Activated CD4-positive, alpha-beta T cell treated with anti-CD3 and anti-CD28 coated beads, Interleukin-2, Interleukin-6, amounts not matched to agents 100 ng/mL and 50 ng/mL, durations not matched to agents 16 hours and 8 hours (primary cell): ENCODE data around the gene ARHGAP9.

Source experiments
- DNase-seq: peaks from one replicate; pipeline ENCODE4 v3.0.0-alpha.2; 2020

Gene ARHGAP9

DNA sequence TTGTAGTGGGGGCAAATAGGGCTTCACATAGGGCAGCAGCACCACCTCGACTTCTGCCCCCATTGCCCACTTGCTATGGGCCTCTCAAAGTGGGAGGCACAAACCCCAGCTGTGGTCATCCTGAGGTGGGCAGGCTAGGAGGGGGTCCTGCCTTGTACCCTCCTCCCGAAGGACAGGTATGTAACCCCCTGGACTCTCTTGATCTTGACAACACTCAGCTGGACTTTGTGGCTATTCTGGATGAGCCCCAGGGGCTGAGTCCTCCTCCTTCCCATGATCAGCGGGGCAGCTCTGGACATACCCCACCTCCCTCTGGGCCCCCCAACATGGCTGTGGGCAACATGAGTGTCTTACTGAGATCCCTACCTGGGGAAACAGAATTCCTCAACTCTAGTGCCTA is 8.0 kb downstream of the ARHGAP9 start:
- no peak for DNase-seq

DNA sequence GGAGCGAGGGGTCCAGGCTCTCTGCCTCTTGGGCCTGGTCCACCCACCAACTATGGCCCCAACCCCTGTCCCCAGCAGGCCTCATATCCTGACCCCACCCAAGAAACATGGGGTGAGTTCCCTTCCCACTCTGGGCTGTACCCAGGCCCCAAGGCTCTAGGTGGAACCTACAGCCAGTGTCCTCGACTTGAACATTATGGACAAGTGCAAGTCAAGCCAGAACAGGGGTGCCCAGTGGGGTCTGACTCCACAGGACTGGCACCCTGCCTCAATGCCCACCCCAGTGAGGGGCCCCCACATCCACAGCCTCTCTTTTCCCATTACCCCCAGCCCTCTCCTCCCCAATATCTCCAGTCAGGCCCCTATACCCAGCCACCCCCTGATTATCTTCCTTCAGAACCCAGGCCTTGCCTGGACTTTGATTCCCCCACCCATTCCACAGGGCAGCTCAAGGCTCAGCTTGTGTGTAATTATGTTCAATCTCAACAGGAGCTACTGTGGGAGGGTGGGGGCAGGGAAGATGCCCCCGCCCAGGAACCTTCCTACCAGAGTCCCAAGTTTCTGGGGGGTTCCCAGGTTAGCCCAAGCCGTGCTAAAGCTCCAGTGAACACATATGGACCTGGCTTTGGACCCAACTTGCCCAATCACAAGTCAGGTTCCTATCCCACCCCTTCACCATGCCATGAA is 8.6 kb downstream of the ARHGAP9 start:
- no peak for DNase-seq

DNA sequence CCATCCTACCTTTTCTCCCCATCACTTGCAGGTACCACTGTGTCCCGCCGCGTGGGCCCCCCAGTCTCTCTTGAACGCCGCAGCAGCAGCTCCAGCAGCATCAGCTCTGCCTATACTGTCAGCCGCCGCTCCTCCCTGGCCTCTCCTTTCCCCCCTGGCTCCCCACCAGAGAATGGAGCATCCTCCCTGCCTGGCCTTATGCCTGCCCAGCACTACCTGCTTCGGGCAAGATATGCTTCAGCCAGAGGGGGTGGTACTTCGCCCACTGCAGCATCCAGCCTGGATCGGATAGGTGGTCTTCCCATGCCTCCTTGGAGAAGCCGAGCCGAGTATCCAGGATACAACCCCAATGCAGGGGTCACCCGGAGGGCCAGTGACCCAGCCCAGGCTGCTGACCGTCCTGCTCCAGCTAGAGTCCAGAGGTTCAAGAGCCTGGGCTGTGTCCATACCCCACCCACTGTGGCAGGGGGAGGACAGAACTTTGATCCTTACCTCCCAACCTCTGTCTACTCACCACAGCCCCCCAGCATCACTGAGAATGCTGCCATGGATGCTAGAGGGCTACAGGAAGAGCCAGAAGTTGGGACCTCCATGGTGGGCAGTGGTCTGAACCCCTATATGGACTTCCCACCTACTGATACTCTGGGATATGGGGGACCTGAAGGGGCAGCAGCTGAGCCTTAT is 9.2 kb downstream of the ARHGAP9 start:
- DNase-seq: no peak

DNA sequence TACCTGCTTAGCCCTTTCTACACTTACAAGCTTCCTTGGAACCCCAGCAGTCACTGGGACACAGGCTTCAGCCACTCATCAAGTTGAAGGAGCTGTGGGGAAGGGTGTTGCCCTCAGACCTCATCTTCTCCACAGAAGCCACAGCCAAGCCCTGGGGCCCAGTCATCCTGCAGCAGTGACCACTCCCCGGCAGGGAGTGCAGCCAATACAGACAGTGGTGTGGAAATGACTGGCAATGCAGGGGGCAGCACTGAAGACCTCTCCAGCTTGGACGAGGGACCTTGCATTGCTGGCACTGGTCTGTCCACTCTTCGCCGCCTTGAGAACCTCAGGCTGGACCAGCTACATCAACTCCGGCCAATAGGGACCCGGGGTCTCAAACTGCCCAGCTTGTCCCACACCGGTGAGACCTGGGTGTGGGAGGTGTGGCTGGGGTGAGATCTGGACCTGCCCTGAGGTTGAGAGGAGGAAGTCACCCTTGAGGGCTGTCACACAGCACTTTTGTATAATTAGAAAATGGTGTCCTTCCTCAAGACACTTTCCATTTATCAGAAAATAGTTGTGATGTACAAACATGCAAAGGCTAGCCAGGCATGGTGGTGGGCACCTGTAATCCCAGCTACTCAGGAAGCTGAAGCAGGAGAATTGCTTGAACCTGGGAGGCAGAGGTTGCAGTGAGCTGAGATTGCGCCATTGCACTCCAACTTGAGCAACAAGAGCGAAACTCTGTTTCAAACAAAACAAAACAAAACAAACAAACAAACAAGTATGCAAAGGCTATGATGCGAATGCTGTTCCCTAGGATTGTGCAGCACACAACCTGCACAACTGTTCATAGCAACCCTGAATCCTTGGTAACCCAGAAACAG is 10.1 kb downstream of the ARHGAP9 start:
- DNase-seq: no peak

DNA sequence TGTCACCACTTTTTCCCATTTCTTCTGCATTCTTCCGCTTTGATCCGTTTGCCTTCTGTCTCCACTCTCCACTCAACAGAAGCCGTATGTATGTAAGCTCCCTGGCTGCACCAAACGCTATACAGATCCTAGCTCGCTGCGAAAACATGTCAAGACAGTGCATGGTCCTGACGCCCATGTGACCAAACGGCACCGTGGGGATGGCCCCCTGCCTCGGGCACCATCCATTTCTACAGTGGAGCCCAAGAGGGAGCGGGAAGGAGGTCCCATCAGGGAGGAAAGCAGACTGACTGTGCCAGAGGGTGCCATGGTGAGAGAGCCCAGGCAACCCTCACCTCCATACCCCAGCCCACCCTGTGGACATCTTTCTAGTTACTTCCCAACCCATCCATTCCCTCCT is 11.8 kb downstream of the ARHGAP9 start:
- DNase-seq: no peak

DNA sequence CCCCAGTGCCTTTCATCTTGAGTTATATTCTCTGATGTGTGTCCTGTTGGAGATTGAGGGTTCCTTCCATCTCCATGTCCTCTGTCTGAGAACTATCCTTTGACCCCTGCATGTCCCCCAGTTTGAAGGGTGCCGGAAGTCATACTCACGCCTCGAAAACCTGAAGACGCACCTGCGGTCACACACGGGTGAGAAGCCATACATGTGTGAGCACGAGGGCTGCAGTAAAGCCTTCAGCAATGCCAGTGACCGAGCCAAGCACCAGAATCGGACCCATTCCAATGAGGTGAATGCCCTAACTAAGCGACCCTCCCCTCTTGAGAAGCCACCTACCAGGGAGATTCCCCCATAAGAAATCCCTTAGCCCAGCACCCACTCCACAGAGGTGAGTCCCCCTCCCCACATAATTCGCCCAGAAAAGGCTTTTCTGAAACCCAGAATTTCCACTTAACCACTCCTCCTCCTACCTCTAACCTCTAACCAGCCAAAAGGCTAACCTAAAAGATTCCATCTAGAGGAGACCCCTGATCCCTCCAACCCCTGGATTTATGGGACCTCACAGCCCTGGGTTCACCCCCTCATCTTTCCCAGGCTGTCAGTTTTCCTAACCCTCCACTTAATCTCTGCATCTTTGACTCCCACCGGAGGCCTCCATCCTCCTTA is 12.3 kb downstream of the ARHGAP9 start:
- DNase-seq: no peak

DNA sequence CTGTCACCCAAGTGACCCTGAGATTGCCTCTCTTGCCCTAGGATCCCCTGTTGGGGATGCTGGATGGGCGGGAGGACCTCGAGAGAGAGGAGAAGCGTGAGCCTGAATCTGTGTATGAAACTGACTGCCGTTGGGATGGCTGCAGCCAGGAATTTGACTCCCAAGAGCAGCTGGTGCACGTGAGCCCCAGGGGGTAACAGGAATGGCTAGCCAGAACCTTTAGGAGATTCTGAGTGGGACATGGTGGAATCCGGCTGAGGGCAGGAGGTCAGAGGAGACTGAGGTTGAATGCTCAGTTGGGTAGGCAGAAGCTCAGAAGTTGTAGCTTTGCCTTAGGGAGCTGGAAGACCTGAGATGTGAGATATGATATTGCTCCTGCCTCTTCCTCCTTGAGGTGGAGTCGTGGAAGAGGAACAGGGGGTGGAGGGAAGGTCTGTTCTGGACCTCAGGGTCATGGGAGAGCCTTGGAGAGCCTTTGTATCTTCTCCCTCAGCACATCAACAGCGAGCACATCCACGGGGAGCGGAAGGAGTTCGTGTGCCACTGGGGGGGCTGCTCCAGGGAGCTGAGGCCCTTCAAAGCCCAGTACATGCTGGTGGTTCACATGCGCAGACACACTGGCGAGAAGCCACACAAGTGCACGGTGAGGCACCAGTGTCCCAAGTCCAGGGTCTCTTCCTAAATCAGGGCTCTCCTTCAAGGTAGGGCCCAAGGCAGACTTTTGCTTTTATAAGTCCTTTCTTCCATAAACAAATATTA is 13.7 kb downstream of the ARHGAP9 start:
- no peak for DNase-seq

DNA sequence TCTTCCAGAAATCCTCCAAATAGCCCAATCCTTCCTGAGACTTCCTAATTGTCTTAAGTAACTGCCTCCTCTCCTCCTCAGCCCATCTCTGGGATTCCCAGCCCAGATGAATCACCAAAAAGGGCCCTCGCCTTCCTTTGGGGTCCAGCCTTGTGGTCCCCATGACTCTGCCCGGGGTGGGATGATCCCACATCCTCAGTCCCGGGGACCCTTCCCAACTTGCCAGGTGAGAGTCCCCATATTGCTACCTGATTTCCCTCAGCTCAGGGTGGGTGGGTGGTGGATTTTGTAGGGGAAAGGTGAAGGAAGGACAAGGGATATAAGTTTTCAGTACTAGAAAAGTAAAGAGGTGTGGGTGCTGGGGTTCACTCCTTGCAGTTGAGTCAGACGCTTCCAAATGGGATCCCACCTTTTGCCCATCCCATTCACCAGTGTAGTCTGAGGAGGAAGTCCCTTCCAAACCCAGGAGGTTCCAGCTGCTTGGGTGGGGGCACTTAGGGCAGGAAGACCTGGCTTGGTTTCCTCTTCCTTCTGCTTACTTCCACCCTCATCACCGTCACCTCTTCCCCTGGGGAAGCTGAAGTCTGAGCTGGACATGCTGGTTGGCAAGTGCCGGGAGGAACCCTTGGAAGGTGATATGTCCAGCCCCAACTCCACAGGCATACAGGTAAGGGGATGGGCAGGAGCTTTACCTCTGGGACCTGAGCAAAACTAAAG is 14.5 kb downstream of the ARHGAP9 start:
- no peak for DNase-seq

DNA sequence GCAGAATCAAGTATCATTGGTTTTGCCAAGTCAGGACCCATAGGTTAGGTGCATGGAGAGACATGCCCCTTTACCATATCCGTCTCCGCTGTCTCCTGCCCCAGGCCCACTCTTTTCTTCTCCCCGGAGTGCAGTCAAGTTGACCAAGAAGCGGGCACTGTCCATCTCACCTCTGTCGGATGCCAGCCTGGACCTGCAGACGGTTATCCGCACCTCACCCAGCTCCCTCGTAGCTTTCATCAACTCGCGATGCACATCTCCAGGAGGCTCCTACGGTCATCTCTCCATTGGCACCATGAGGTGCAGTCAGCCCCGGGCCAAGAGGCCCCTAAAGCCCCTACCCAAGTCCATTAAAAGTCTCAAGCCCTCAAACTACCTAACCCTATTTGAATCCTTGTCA is 15.1 kb downstream of the ARHGAP9 start:
- DNase-seq: no peak

DNA sequence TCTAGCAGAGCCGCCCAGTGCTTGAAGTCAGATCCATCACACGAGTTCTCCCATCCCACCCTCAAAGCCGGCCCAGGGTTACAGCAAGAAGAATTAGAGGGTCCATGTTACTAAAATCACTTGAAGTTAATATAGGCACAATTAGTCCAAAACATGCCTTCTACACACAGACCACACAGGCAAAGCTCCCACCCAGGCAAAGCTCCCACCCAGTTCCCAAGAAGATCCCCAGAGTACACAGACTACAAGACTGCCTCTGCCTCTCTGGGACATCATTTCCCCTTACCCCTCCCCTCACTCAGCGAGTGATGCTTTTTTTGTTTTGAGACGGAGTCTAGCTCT is 16.8 kb downstream of the ARHGAP9 start:
- DNase-seq: no peak

DNA sequence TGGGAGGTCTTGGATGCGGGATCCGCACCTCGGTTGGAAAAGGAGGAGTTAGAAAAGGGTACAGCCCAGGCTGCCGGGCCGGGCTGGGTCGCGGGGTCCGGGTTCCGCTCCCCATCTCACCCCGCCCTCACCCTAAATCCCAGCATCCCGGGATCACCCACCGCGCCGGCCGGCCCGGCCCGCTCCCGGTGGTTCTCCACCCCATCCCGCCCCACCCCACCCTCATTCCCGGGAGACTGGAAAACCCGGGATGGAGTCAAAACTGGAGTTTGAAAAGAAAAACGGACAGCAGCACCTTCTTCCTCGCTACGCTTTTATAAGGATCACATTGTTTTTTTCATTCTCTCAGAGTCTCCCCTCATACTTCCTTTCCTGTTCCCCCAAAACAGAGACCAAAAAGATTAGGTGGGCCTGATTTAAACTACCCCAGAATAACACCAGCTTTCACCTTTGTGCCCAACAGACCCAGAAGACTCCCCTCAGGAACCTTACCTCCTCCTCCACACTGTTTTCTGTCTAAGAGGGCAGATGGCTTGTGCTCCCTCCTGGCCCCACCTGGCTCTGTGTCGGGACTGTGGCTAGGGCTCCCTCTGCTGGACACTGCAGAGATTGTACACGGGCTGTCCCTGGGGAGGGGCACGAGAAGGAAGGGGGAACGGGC is 17.3 kb downstream of the ARHGAP9 start:
- peak; percentile 96 for DNase-seq

DNA sequence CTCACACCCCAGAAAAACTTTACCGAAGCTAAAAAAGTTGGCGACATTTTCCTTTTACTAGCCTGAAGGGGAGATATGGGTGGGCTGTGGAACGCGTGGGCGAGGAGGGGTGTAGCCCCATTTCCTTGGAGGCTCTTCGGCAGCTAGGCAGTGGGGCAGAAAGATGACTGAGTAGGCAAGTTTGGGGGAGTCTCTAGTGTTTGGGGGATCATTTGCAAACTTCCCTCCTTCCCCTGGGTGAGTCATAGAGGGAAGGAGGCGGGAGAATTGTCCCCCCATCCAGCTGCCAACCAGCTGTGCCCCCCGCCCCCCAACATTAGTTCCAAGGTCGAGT is 17.8 kb downstream of the ARHGAP9 start:
- no peak for DNase-seq

DNA sequence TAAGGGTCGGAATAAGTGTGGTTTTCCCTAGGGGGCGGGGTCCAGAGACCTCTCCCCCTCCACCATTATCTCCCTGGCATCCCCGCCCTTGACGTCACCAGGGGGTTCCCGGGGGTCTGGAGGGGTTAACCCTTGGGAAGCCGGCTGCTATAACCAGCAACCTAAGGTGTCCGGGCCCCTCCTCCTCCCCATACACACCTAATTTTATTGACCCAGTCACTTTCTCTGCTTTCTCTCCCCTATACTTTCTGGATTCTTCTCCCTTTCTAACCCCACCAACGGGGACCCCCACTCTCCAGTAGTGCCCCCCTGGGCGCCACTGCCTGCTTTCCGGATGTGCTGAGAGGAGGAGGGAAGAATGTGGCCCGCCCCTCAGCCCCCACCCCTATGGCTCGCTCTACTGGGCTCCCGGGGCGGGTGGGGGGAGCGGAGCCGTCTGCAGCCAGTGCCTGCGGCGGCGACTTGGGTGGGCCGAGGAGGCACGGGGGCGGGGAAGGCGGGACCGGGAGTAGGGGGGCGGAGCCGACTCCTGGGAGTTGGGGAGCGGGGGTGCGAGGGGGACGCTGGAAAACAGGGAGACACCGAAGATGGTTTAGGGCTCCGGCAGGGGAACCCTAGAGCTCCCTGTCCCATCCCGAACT is 18.3 kb downstream of the ARHGAP9 start:
- no peak for DNase-seq

DNA sequence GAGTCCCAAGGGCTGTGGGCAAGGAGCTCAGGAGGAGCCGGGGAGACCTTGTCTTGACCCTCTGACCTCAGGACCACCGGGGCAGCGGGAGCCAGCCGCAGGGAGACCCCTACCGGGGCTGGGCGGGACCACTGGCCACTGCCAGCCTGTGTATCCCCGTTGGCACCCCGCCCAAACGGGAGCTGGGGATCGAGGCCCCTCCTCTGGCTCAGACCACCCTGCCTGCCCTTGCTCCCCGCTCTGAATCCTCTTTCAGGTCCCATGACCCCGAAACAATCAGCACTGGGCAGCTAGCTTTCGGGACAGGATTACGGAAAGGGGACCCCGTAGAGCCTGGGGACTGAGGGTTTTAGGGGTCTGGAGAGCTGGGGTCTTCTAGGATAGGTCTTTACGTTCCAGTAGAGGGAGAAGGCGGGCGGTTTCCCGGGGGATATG is 18.8 kb downstream of the ARHGAP9 start:
- DNase-seq: no peak

DNA sequence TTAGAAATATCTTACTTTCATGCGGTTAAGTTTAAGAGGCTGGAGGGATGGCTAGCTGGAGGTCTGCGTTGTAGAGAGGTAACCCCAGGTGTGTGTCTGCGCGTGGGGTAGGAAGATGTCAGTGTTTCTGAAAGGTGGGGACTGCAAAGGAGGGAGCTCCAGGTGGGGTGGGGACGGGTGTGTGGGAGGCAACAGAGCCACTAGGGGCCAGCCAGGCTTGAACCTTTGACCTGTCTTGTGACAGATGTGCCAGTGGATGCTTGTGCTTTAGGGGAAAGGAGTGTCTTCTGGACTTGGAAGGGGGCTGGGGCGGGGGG is 19.2 kb downstream of the ARHGAP9 start:
- DNase-seq: peak; percentile 17

DNA sequence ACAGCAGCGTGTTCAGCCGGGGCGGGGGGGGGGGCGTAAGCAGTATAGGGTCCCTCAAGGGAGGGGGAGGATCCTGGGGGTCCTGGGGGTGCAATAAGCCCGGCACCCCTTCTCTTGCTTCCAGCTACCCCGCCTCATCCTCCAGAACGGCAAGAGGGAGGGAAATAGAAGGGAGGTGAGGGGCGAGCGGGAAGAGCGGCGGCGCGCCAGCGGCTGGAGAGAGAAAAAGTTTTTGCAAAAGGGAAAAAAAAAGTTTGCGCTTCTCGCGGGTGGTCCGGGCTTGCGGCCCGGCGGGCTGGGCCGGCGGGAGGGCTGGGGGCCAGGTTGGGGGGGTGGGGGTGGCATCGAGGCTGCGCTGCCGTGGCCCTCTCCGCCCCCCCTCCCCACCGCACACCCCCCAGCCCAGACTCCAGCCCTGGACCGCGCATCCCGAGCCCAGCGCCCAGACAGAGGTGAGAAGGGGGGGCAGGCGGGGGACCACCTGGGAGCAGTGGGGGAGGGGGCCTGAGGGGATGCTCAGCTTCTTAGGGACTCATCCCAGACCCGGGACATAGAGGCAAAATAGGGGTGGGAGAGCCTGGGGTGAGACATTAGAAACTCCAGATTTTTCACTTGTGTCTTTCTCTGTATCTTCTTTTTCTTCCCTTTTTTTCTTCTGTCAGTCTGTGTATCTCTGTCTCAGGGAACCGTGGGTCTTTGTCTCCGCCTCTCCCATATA is 19.8 kb downstream of the ARHGAP9 start, which contains the start of gene GLI1:
GLI1 (plus strand) TSS at position 36 of the 718 bp plus-strand sequence. CDS start 3,907 bp downstream, outside the sequence.
- DNase-seq: no peak

DNA sequence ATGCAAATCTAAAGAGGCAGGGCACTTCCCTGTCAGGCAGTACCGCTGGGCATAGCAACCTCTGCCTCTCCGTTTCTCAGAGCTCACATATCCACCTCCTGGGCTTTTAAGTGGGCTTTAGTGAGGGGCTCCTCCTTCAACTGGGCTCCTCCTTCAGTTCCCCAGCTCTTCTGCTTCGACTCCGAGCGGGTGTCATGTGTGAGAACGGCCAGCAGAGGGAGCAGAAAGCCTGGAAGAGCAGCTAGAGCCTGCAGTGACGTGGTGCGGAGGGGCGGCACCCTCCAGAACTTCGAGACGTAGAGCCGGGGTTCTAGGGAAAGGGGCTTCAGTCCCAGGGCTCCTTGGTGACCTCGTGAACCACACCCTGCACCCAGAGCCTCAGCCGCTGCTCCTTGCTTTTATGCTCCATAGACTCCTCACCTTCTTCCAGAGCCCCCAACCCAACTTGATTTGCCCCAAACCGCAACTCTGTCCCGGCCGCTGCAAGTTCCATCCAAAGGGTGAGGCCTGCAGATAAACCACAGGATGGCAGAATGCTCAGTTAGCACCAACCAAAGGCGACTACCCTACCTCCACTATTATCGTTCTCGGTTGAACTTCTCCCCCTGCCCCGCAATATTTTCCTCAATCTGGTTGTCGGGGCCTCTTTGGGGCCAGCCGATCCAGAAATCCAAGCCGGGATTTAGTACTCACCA is 20.5 kb downstream of the ARHGAP9 start:
- DNase-seq: peak; percentile 96

DNA sequence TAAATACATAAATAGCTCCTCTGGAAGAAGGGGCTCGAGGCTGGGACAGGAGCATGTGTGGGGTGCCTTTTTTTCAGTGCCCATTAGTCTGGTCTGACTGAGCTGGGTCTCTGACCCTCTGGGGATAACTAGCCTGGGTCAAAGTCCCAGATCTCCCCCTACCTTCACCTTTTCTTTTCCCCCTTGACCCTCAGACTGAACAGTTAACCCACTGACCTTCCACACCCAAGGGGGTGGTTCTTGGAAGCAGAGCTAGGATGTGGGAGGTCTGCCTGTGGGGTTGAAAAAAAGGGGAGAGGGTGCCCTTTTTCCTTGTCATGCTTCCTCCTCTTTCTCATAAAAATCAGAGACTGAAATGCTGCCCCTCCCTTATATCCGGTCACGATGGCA is 21.0 kb downstream of the ARHGAP9 start:
- DNase-seq: no peak

DNA sequence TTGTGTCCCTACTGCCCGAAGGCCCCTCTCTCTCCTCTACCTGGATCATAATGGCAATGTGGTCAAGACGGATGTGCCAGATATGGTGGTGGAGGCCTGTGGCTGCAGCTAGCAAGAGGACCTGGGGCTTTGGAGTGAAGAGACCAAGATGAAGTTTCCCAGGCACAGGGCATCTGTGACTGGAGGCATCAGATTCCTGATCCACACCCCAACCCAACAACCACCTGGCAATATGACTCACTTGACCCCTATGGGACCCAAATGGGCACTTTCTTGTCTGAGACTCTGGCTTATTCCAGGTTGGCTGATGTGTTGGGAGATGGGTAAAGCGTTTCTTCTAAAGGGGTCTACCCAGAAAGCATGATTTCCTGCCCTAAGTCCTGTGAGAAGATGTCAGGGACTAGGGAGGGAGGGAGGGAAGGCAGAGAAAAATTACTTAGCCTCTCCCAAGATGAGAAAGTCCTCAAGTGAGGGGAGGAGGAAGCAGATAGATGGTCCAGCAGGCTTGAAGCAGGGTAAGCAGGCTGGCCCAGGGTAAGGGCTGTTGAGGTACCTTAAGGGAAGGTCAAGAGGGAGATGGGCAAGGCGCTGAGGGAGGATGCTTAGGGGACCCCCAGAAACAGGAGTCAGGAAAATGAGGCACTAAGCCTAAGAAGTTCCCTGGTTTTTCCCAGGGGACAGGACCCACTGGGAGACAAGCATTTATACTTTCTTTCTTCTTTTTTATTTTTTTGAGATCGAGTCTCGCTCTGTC is 22.8 kb downstream of the ARHGAP9 start:
- DNase-seq: no peak
